ENCODE measurements around the gene NBAS. TPM values are rescaled to one million over a fixed set of nuclear protein-coding genes. Genes with fewer than 3 reads are reported as not detected.

Gene NBAS
- total RNA-seq, 1 experiment from 2014 or later = 46.4 TPM

DNA sequence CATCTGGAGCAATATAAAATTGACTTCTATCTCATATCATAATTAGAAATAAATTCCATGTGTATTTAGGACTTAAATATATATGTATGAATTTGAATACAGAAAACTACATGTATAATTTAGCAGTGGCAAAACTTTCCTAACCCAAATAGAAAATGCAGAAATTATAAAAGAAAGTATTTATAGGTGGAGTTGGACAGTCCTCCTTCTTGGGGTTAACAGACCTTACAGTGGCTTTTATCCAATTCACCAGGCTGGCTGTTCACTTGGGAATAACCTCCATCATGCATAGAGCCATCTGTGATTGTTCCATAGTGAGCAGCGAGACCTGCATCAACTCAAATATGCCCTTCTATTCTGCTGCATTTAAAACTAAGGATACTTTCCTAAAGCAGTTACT, 38.9 kb upstream of the NBAS start:
- Mint-ChIP-seq H3K4me3 (ENCODE audit: unreplicated experiment) (no peak overlapping the region), H3K9me3 (ENCODE audit: unreplicated experiment) (no peaks in the 10 kb centered on the region), H3K27ac (ENCODE audit: low read depth, unreplicated experiment) (no peak overlapping the region), H3K36me3 (ENCODE audit: insufficient read depth, unreplicated experiment) (peaks cover 99% of the 10 kb centered on the region), H3K27me3 (ENCODE audit: insufficient read depth, unreplicated experiment) (no peaks in the 10 kb centered on the region), H3K4me1 (ENCODE audit: insufficient read depth, unreplicated experiment) (peaks cover 4% of the 10 kb centered on the region)
- POLR2A ChIA-PET = interaction anchor here (1.9 to 2.5 kb wide), 3 partner anchors 8 to 14 kb away, joined by 6 to 9 read pairs (median 9); partner anchors contain the start of gene DDX1
- CTCF ChIA-PET = no interaction called here
- TF ChIP-seq, protein P1, sequence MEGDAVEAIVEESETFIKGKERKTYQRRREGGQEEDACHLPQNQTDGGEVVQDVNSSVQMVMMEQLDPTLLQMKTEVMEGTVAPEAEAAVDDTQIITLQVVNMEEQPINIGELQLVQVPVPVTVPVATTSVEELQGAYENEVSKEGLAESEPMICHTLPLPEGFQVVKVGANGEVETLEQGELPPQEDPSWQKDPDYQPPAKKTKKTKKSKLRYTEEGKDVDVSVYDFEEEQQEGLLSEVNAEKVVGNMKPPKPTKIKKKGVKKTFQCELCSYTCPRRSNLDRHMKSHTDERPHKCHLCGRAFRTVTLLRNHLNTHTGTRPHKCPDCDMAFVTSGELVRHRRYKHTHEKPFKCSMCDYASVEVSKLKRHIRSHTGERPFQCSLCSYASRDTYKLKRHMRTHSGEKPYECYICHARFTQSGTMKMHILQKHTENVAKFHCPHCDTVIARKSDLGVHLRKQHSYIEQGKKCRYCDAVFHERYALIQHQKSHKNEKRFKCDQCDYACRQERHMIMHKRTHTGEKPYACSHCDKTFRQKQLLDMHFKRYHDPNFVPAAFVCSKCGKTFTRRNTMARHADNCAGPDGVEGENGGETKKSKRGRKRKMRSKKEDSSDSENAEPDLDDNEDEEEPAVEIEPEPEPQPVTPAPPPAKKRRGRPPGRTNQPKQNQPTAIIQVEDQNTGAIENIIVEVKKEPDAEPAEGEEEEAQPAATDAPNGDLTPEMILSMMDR (IDR thresholded peaks at IDR 0.05; ENCODE audit: unreplicated experiment) = no peak
- no peak for DNase-seq (ENCODE audit: unreplicated experiment)
- intact Hi-C loops (cut with micrococcal nuclease) = no loop called here
- no TSS peak for BruUV-seq (replicated peaks)

DNA sequence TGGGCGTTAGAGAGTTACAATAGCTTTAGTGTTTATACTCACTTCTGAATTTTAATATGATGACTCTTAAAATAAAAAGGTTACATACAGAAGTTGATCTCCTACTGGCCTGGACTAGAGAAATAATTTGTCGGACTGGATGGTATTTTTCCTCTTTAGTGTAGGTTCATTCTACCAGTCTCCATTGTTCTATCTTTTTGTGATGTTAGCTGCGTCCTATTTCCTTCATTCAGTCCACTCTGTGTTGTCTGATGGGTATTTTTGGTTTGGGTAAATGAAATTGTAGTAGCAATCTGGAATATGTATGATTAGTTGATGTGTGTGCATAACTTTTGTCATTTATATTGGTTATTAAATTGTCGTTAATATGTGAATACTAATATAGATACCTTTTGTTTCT, 35.8 kb upstream of the NBAS start:
- Mint-ChIP-seq H3K4me3 (ENCODE audit: unreplicated experiment) (no peak overlapping the region), H3K9me3 (ENCODE audit: unreplicated experiment) (no peaks in the 10 kb centered on the region), H3K4me1 (ENCODE audit: insufficient read depth, unreplicated experiment) (peaks cover 11% of the 10 kb centered on the region), H3K27me3 (ENCODE audit: insufficient read depth, unreplicated experiment) (no peaks in the 10 kb centered on the region), H3K36me3 (ENCODE audit: insufficient read depth, unreplicated experiment) (peaks cover 72% of the 10 kb centered on the region), H3K27ac (ENCODE audit: low read depth, unreplicated experiment) (no peak overlapping the region)
- intact Hi-C loops (cut with micrococcal nuclease) = no loop called here
- POLR2A ChIA-PET = no interaction called here
- TF ChIP-seq, protein P1 (IDR thresholded peaks at IDR 0.05; ENCODE audit: unreplicated experiment) = no peak
- no peak for DNase-seq (ENCODE audit: unreplicated experiment)
- BruUV-seq (replicated peaks) = no TSS peak
- CTCF ChIA-PET = interaction anchor here (0.5 kb wide), 1 partner anchor 11 kb away, joined by 3 read pairs; no protein-coding TSS in a partner anchor

DNA sequence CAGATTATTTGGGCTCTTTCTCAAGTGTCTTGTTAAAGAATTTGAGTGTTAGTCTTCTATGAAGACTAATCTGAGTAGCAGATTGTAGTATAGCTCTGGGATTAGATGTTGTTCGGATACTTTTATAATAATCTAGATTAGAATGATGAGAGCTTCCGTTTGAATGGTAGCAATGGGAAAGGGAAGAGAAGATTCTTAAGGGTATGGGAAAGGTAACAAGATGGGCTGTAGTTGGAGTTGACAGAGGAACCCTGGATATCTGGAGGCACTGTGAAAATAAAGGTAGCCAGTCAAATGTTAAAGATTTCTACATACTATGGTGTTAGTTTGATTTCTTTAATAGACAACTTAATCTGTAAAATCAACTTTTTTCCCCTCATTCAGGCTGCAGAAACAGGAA, 35.2 kb upstream of the NBAS start:
- Mint-ChIP-seq H3K9me3 (ENCODE audit: unreplicated experiment) (no peaks in the 10 kb centered on the region), H3K36me3 (ENCODE audit: insufficient read depth, unreplicated experiment) (peaks cover 72% of the 10 kb centered on the region), H3K27ac (ENCODE audit: low read depth, unreplicated experiment) (no peak overlapping the region), H3K4me1 (ENCODE audit: insufficient read depth, unreplicated experiment) (peaks cover 11% of the 10 kb centered on the region), H3K27me3 (ENCODE audit: insufficient read depth, unreplicated experiment) (no peaks in the 10 kb centered on the region), H3K4me3 (ENCODE audit: unreplicated experiment) (no peak overlapping the region)
- DNase-seq (ENCODE audit: unreplicated experiment) = no peak
- TF ChIP-seq, protein P1 (IDR thresholded peaks at IDR 0.05; ENCODE audit: unreplicated experiment) = no peak
- no TSS peak for BruUV-seq (replicated peaks)
- ChIA-PET CTCF (interaction anchor here (0.5 kb wide), 1 partner anchor 12 kb away, joined by 3 read pairs; no protein-coding TSS in a partner anchor), POLR2A (no interaction called here)
- intact Hi-C loops (cut with micrococcal nuclease) = no loop called here

DNA sequence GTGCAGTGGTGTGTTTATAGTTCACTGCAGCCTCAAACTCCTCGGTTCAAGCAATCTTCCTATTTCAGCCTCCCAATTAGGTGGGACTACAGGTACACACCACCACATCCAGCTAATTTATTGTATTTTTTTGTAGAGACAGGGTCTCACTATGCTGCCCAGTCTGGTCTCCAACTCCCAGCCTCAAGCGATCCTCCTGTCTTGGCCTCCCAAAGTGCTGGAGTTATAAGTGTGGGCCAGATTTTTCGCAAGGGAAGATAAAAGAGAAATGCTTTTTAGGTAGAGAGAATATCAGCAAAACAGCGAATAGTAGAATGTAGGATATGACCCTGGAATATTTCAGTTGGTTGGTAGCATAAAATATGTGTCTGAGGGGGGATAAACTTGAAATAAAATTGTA, 34.8 kb upstream of the NBAS start:
- Mint-ChIP-seq H3K36me3 (ENCODE audit: insufficient read depth, unreplicated experiment) (peaks cover 69% of the 10 kb centered on the region), H3K4me1 (ENCODE audit: insufficient read depth, unreplicated experiment) (peaks cover 11% of the 10 kb centered on the region), H3K27me3 (ENCODE audit: insufficient read depth, unreplicated experiment) (no peaks in the 10 kb centered on the region), H3K27ac (ENCODE audit: low read depth, unreplicated experiment) (no peak overlapping the region), H3K4me3 (ENCODE audit: unreplicated experiment) (no peak overlapping the region), H3K9me3 (ENCODE audit: unreplicated experiment) (no peaks in the 10 kb centered on the region)
- POLR2A ChIA-PET = no interaction called here
- intact Hi-C loops (cut with micrococcal nuclease) = no loop called here
- BruUV-seq (replicated peaks) = no TSS peak
- DNase-seq (ENCODE audit: unreplicated experiment) = no peak
- CTCF ChIA-PET = interaction anchor here (1.6 kb wide), 1 partner anchor 18 kb away, joined by 4 read pairs; no protein-coding TSS in a partner anchor
- TF ChIP-seq, protein P1 (IDR thresholded peaks at IDR 0.05; ENCODE audit: unreplicated experiment) = no peak

All from MCF 10A (cell line).